ENCODE data around the gene ZNF550. TPM values are rescaled to one million over a fixed set of nuclear protein-coding genes. Genes with fewer than 3 reads are reported as not detected.
A peak's percentile ranks its signal among the peaks of the same experiment; 100 is the strongest.

The ZNF550 gene
- 10.8 TPM for total RNA-seq
- long read RNA-seq, full-length matches to known transcripts: 7 of 17 reads
- long read RNA-seq, partial matches to known transcripts: 6 of 17 reads
- long read RNA-seq, other reads (novel, unspliced or antisense): 4 of 17 reads

DNA sequence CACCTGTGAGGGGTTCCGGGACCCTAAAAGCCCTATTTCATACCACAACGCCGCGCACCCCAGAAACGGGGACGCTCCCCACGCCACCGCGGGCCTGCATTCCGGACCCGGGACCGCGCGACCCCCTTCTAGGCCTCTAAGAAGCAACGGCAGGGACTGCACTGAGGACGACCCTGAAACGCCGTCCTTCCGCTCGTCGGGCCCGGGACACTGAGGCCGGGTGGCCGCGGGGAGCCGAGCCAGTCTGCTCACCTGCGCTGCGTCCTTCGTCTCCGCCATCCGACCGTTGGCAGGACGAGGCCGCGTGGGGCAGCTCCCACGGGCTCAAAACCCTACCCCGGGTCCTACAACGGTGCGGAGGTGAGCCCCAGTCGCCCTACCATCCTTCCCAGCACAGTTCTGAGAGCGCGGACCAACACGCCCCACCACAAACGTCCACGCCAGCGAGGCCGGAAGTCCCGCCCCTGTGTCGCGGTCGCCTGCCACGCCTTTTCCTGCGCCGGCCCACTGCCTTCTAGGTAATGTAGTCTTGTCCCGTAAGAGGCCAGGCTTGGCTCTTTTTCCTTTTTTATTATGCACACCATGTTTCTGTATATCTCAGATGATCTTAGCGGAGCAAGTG lies at the start of gene ZNF550:
TSS of gene ZNF550 (minus strand) at position 460 of the 622 bp plus-strand sequence. CDS start at position 279, 181 bp downstream.
- no peak for TF ChIP-seq CTCF (IDR thresholded peaks at IDR 0.05; ENCODE audit: borderline replicate concordance)
- H3K4me1 ChIP-seq: peaks cover 40% of the 10 kb centered on the region
- H3K27me3 ChIP-seq (ENCODE audit: low read depth): no peaks in the 10 kb centered on the region
- intact Hi-C loops (cut with micrococcal nuclease): no loop called here
- H3K36me3 ChIP-seq: peaks cover 20% of the 10 kb centered on the region
- H3K27ac ChIP-seq (replicated peaks): peak within 1 kb of the TSS; percentile 88
- peak within 1 kb of the TSS; percentile 100 for H3K4me3 ChIP-seq
- H3K9me3 ChIP-seq (replicated peaks): peaks cover 36% of the 10 kb centered on the region
- DNase-seq: peak; percentile 92

DNA sequence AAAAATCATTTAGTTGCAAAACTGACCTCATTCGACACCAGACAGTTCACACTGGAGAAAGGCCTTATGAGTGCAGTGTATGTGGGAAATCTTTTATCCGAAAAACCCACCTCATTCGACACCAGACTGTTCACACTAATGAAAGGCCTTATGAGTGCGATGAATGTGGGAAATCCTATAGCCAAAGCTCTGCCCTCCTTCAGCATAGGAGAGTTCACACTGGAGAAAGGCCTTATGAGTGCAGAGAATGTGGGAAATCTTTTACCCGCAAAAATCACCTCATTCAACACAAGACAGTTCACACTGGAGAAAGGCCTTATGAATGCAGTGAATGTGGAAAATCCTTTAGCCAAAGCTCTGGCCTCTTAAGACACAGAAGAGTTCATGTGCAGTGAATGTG lies 47.3 kb upstream of the ZNF550 start:
- Histone ChIP-seq H3K27ac (replicated peaks) (no peak overlapping the region), H3K36me3 (peaks cover 63% of the 10 kb centered on the region), H3K4me1 (no peaks in the 10 kb centered on the region), H3K4me3 (no peak overlapping the region), H3K9me3 (replicated peaks) (peaks cover 99% of the 10 kb centered on the region), H3K27me3 (ENCODE audit: low read depth) (no peaks in the 10 kb centered on the region)
- TF ChIP-seq CTCF (IDR thresholded peaks at IDR 0.05; ENCODE audit: borderline replicate concordance): no peak
- intact Hi-C loops (cut with micrococcal nuclease): no loop called here
- DNase-seq: no peak

GRCh38 chr19:57599761-57600383 lies 40.2 kb upstream of the ZNF550 start, which contains the start of gene ZNF530:
Gene ZNF530, plus strand, starts transcription at chr19:57599885. Its CDS starts 4,461 bp downstream, at chr19:57604346.
- Histone ChIP-seq H3K9me3 (replicated peaks) (peaks cover 39% of the 10 kb centered on the region), H3K4me3 (peak within 1 kb of the TSS; percentile 87), H3K36me3 (peaks cover 34% of the 10 kb centered on the region), H3K27ac (replicated peaks) (peak within 1 kb of the TSS; percentile 78), H3K27me3 (ENCODE audit: low read depth) (no peaks in the 10 kb centered on the region), H3K4me1 (peaks cover 23% of the 10 kb centered on the region)
- intact Hi-C loops (cut with micrococcal nuclease): no loop called here
- DNase-seq: peak; percentile 96
- no peak for TF ChIP-seq CTCF (IDR thresholded peaks at IDR 0.05; ENCODE audit: borderline replicate concordance)

- DNase-seq: no peak
- Histone ChIP-seq H3K27ac (replicated peaks) (peak overlapping the region; percentile 78), H3K9me3 (replicated peaks) (peaks cover 39% of the 10 kb centered on the region), H3K4me1 (peaks cover 23% of the 10 kb centered on the region), H3K36me3 (peaks cover 29% of the 10 kb centered on the region), H3K4me3 (peak overlapping the region; percentile 87), H3K27me3 (ENCODE audit: low read depth) (no peaks in the 10 kb centered on the region)
- no peak for TF ChIP-seq CTCF (IDR thresholded peaks at IDR 0.05; ENCODE audit: borderline replicate concordance)
- intact Hi-C loops (cut with micrococcal nuclease): no loop called here
These were observed 39.7 kb upstream of the ZNF550 start for GRCh38 chr19:57599377-57599760.

GRCh38 chr19:57587529-57587928 lies 27.9 kb upstream of the ZNF550 start:
- no peak for DNase-seq
- peaks cover 18% of the 10 kb centered on the region for H3K4me1 ChIP-seq
- H3K27me3 ChIP-seq (ENCODE audit: low read depth): no peaks in the 10 kb centered on the region
- no peak for TF ChIP-seq CTCF (IDR thresholded peaks at IDR 0.05; ENCODE audit: borderline replicate concordance)
- H3K27ac ChIP-seq (replicated peaks): no peak overlapping the region
- peaks cover 73% of the 10 kb centered on the region for H3K9me3 ChIP-seq (replicated peaks)
- intact Hi-C loops (cut with micrococcal nuclease): no loop called here
- H3K4me3 ChIP-seq: no peak overlapping the region
- peaks cover 71% of the 10 kb centered on the region for H3K36me3 ChIP-seq

Data from left ventricle myocardium inferior (tissue), 1 donor.